SU-DHL-6 (cell line): ENCODE data around the gene ANTXR2.

Experiments used
- H2AFZ ChIP-seq: fragments of 200-600 bp; sonication (generic); 2 replicates; pipeline ENCODE4 v1.6.1; 2014; ENCODE audit warnings: low read depth, mild to moderate bottlenecking, moderate library complexity, mixed read lengths, antibody characterized with exemption, low read length; ENCODE audit not compliant: severe bottlenecking
- H3F3A ChIP-seq: fragments of 200-600 bp; shearing (Covaris generic); 2 replicates; pipeline ENCODE4 v1.6.0; 2016; ENCODE audit warnings: antibody characterized with exemption, mild to moderate bottlenecking; ENCODE audit not compliant: insufficient read depth
- H3K27ac ChIP-seq: fragments of 200-600 bp; sonication (generic); 2 replicates; pipeline ENCODE4 v1.5.1; 2016; ENCODE audit warnings: low read depth, mild to moderate bottlenecking, low read length, moderate library complexity, mixed read lengths
- H3K27me3 ChIP-seq: fragments of 200-600 bp; sonication (generic), shearing (Covaris generic); 2 replicates; pipeline ENCODE4 v1.6.0; 2014; ENCODE audit warnings: mild to moderate bottlenecking, low read length
- H3K36me3 ChIP-seq: fragments of 200-600 bp; sonication (generic); 2 replicates; pipeline ENCODE4 v1.6.1; 2014; ENCODE audit warnings: mild to moderate bottlenecking, low read length, mixed read lengths
- H3K4me2 ChIP-seq: fragments of 300-600, 200-600 bp; shearing (Covaris generic), sonication (generic); 2 replicates; pipeline ENCODE4 v1.6.0; 2014; ENCODE audit warnings: low read length, low read depth, mild to moderate bottlenecking; ENCODE audit not compliant: poor library complexity, severe bottlenecking
- H3K4me3 ChIP-seq: fragments of 200-600 bp; sonication (generic); 2 replicates; pipeline ENCODE4 v1.5.1; 2014; ENCODE audit warnings: antibody characterized with exemption, low read length, mild to moderate bottlenecking, mixed read lengths; ENCODE audit not compliant: insufficient read depth, poor library complexity, severe bottlenecking
- H3K79me2 ChIP-seq: fragments of 200-600 bp; sonication (generic); 2 replicates; pipeline ENCODE4 v1.6.1; 2014; ENCODE audit warnings: mild to moderate bottlenecking, low read length, moderate library complexity; ENCODE audit not compliant: insufficient read depth
- H3K9ac ChIP-seq: fragments of 200-600 bp; sonication (generic); 2 replicates; pipeline ENCODE4 v1.7.0; 2014; ENCODE audit warnings: mild to moderate bottlenecking, low read length
- H3K9me2 ChIP-seq: fragments of 200-600 bp; sonication (generic); replicated peaks from 2 replicates; pipeline ENCODE4 v1.6.1; 2014; ENCODE audit warnings: low read length; ENCODE audit not compliant: insufficient read depth
- H3K9me3 ChIP-seq: fragments of 200-600 bp; sonication (generic); 2 replicates; pipeline ENCODE4 v1.6.1; 2014; ENCODE audit warnings: low read length, mixed read lengths; ENCODE audit not compliant: insufficient read depth
- H4K20me1 ChIP-seq: fragments of 200-600 bp; sonication (generic); 2 replicates; pipeline ENCODE4 v1.6.1; 2014; ENCODE audit warnings: low read depth, mild to moderate bottlenecking, antibody characterized with exemption, low read length, moderate library complexity, mixed read lengths
- EZH2phosphoT487 ChIP-seq: fragments of 200-600 bp; sonication (generic), shearing (Covaris generic); conservative IDR thresholded peaks from 2 replicates; pipeline ENCODE4 v1.6.1; 2018; ENCODE audit warnings: mild to moderate bottlenecking, antibody characterized with exemption, low read length, moderate library complexity, mixed read lengths
- TF ChIP-seq, protein P1 (sequence below): fragments of 200-600 bp; sonication (generic); IDR thresholded peaks from one replicate; pipeline ENCODE4 v1.5.1; 2017; ENCODE audit warnings: antibody characterized with exemption, mild to moderate bottlenecking, low read length, moderate library complexity; ENCODE audit not compliant: insufficient read depth, poor library complexity, severe bottlenecking

The ANTXR2 gene

DNA sequence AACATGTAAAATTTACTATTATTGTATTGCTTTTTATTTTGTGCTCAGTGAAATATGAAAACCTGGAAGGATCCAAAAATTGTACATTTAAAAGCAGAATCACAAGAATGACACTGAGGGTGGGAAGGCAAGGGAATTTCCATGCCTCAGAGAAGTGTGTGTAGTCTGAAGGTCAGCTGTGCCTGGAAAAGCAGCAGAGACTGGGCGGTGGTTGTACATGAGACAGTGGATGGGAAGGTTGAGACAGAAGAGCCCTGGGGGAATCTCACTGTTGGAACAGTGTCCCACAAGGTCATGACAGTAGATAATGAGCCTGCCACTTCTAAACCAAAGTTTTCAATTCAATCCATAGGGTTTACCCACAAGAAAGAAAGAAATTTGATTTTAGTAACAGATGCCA, 17.1 kb upstream of the ANTXR2 start:
- Histone ChIP-seq H2AFZ (no peak overlapping the region), H3K9me3 (no peaks in the 10 kb centered on the region), H3K4me2 (no peak overlapping the region), H3K9ac (no peak overlapping the region), H3K36me3 (no peaks in the 10 kb centered on the region), H4K20me1 (no peaks in the 10 kb centered on the region), H3K9me2 (no peaks in the 10 kb centered on the region), H3K27me3 (no peaks in the 10 kb centered on the region), H3F3A (no peaks in the 10 kb centered on the region), H3K79me2 (no peaks in the 10 kb centered on the region), H3K27ac (no peak overlapping the region), H3K4me3 (no peak overlapping the region)
- TF ChIP-seq, protein P1, sequence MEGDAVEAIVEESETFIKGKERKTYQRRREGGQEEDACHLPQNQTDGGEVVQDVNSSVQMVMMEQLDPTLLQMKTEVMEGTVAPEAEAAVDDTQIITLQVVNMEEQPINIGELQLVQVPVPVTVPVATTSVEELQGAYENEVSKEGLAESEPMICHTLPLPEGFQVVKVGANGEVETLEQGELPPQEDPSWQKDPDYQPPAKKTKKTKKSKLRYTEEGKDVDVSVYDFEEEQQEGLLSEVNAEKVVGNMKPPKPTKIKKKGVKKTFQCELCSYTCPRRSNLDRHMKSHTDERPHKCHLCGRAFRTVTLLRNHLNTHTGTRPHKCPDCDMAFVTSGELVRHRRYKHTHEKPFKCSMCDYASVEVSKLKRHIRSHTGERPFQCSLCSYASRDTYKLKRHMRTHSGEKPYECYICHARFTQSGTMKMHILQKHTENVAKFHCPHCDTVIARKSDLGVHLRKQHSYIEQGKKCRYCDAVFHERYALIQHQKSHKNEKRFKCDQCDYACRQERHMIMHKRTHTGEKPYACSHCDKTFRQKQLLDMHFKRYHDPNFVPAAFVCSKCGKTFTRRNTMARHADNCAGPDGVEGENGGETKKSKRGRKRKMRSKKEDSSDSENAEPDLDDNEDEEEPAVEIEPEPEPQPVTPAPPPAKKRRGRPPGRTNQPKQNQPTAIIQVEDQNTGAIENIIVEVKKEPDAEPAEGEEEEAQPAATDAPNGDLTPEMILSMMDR: no peak
- TF ChIP-seq EZH2phosphoT487: no peak

GRCh38 chr4:80088471-80088870, 15.4 kb upstream of the ANTXR2 start:
- H3K79me2 ChIP-seq: no peaks in the 10 kb centered on the region
- H4K20me1 ChIP-seq: no peaks in the 10 kb centered on the region
- H3K36me3 ChIP-seq: no peaks in the 10 kb centered on the region
- no peak overlapping the region for H3K4me2 ChIP-seq
- H3K4me3 ChIP-seq: no peak overlapping the region
- no peak for TF ChIP-seq EZH2phosphoT487
- TF ChIP-seq, protein P1: no peak
- no peaks in the 10 kb centered on the region for H3K9me2 ChIP-seq
- H3F3A ChIP-seq: no peaks in the 10 kb centered on the region
- no peak overlapping the region for H3K9ac ChIP-seq
- no peaks in the 10 kb centered on the region for H3K9me3 ChIP-seq
- no peak overlapping the region for H3K27ac ChIP-seq
- H3K27me3 ChIP-seq: no peaks in the 10 kb centered on the region
- H2AFZ ChIP-seq: no peak overlapping the region

GRCh38 chr4:80086296-80086695, 13.3 kb upstream of the ANTXR2 start:
- Histone ChIP-seq H3K4me2 (no peak overlapping the region), H3K27me3 (no peaks in the 10 kb centered on the region), H4K20me1 (no peaks in the 10 kb centered on the region), H3F3A (no peaks in the 10 kb centered on the region), H3K9me2 (no peaks in the 10 kb centered on the region), H3K9me3 (no peaks in the 10 kb centered on the region), H2AFZ (no peak overlapping the region), H3K4me3 (no peak overlapping the region), H3K9ac (no peak overlapping the region), H3K36me3 (no peaks in the 10 kb centered on the region), H3K27ac (no peak overlapping the region), H3K79me2 (no peaks in the 10 kb centered on the region)
- no peak for TF ChIP-seq EZH2phosphoT487
- TF ChIP-seq, protein P1: no peak
